ENCODE results near the gene CDK5R1. TPM values are rescaled to one million over a fixed set of nuclear protein-coding genes. Genes with fewer than 3 reads are reported as not detected.

Gene CDK5R1
- total and polyA plus RNA-seq, 2 donors (not counting 3 experiments of a cell fraction or from before 2014, with no cell fraction given) = 1.6 to 3.9 TPM

DNA sequence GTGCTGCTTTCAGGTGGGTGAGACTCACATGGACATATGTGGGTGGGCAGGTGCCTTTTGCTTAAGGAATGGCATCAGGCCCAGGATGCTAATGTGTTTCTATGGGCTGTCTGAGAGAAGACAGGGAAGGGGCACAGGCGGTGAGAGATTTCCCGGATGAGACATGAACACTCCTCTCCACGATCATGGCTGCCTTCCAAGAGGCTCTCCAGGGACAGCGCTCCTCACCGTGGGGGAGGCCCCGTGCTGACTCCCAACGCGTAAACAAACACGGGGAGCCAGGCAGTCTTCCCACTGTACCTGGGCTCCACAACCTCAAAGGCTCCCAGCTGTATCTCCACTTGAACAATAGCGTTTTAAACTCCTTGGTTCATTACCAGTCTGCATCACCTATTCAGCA, 42.8 kb downstream of the CDK5R1 start:
- no peak overlapping the region for H3K4me3 ChIP-seq (replicated peaks in 1 of 3; ENCODE audit: insufficient read depth in 1 of 3, low read depth in 1 of 3, low read length in 3 of 3)
- H3K4me1 ChIP-seq (ENCODE audit: control insufficient read depth, extremely low read depth, insufficient read depth, low read length) = no peaks in the 10 kb centered on the region
- no peak overlapping the region for H3K27ac ChIP-seq (ENCODE audit: insufficient read depth, low read depth, low read length)
- no peak overlapping the region for H3K4me2 ChIP-seq (ENCODE audit: insufficient read depth, low read length)
- H3K9me3 ChIP-seq (replicated peaks; ENCODE audit: control insufficient read depth, insufficient read depth, low read length) = no peaks in the 10 kb centered on the region
- TF ChIP-seq FOS (IDR thresholded peaks at IDR 0.05; ENCODE audit: borderline replicate concordance, insufficient read depth, low read length) = no peak
- TF ChIP-seq JUN (IDR thresholded peaks at IDR 0.05; ENCODE audit: borderline replicate concordance, insufficient read depth, insufficient read length, low read depth) = no peak
- TF ChIP-seq EZH2 (IDR thresholded peaks at IDR 0.05; ENCODE audit: borderline replicate concordance, low read depth, low read length, severe bottlenecking) = no peak
- TF ChIP-seq, protein P1, sequence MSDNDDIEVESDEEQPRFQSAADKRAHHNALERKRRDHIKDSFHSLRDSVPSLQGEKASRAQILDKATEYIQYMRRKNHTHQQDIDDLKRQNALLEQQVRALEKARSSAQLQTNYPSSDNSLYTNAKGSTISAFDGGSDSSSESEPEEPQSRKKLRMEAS (IDR thresholded peaks at IDR 0.05; ENCODE audit: insufficient read depth, insufficient read length) = no peak
- TF ChIP-seq, protein P2, sequence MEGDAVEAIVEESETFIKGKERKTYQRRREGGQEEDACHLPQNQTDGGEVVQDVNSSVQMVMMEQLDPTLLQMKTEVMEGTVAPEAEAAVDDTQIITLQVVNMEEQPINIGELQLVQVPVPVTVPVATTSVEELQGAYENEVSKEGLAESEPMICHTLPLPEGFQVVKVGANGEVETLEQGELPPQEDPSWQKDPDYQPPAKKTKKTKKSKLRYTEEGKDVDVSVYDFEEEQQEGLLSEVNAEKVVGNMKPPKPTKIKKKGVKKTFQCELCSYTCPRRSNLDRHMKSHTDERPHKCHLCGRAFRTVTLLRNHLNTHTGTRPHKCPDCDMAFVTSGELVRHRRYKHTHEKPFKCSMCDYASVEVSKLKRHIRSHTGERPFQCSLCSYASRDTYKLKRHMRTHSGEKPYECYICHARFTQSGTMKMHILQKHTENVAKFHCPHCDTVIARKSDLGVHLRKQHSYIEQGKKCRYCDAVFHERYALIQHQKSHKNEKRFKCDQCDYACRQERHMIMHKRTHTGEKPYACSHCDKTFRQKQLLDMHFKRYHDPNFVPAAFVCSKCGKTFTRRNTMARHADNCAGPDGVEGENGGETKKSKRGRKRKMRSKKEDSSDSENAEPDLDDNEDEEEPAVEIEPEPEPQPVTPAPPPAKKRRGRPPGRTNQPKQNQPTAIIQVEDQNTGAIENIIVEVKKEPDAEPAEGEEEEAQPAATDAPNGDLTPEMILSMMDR (IDR thresholded peaks at IDR 0.05; ENCODE audit: extremely low read depth in 1 of 2, insufficient read depth in 1 of 2, low read depth in 1 of 2, low read length in 2 of 2) = no peak
- no peak for TF ChIP-seq MYC (IDR thresholded peaks at IDR 0.05; ENCODE audit: low read depth, low read length)
- no peaks in the 10 kb centered on the region for H3K9me1 ChIP-seq (replicated peaks; ENCODE audit: control insufficient read depth, extremely low read depth, insufficient read depth, low read length)
- H3K9ac ChIP-seq (replicated peaks; ENCODE audit: extremely low read depth, insufficient read depth, low read length) = no peak overlapping the region
- CTCF ChIA-PET = no interaction called here
- FAIRE-seq (no peak), DNase-seq (ENCODE audit: low read depth, low spot score) (no peak)
- BruUV-seq (replicated peaks) = no TSS peak
- no peaks in the 10 kb centered on the region for H3K36me3 ChIP-seq (ENCODE audit: control insufficient read depth in 2 of 2, extremely low read depth in 1 of 2, insufficient read depth in 2 of 2, low read length in 2 of 2)
- POLR2A ChIA-PET = no interaction called here
- no peak overlapping the region for H2AFZ ChIP-seq (ENCODE audit: low read depth, low read length)
- no peaks in the 10 kb centered on the region for H3K79me2 ChIP-seq (ENCODE audit: control insufficient read depth, insufficient read depth, low read length)
- H3K27me3 ChIP-seq (ENCODE audit: control insufficient read depth in 2 of 2, insufficient read depth in 2 of 2, low read length in 2 of 2) = no peaks in the 10 kb centered on the region
- H4K20me1 ChIP-seq (replicated peaks; ENCODE audit: control insufficient read depth, extremely low read depth, insufficient read depth, low read length) = no peaks in the 10 kb centered on the region
- dilution Hi-C loops (cut with MboI; ENCODE audit: extremely low pct_ligation_motif_present, low sequenced_read_pairs) = no loop called here
- intact Hi-C loops (cut with micrococcal nuclease) = no loop called here

DNA sequence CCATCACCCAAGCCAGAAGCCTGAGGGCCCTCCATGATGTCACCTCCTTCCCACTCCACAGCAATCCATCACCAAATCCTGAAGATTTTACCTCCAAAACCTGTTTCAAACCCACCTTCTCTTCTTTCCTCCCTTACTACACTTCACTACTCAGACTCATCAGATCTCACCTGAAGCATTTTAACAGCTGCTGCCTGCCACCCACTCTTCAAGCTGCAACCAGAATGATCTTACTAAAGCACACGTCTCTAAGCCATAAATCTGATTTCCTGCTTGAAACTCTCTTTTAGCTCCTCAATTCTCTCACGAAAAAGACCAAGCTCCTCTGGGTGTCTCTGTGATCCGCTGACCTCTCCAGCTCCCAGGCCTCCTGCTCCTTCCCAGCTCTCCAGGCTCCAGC, 46.5 kb downstream of the CDK5R1 start:
- TF ChIP-seq FOS (IDR thresholded peaks at IDR 0.05; ENCODE audit: borderline replicate concordance, insufficient read depth, low read length) (no peak), EZH2 (IDR thresholded peaks at IDR 0.05; ENCODE audit: borderline replicate concordance, low read depth, low read length, severe bottlenecking) (no peak), MYC (IDR thresholded peaks at IDR 0.05; ENCODE audit: low read depth, low read length) (no peak), POLR2AphosphoS5 (IDR thresholded peaks at IDR 0.05; ENCODE audit: insufficient read depth, low read depth, low read length) (no peak), JUN (IDR thresholded peaks at IDR 0.05; ENCODE audit: borderline replicate concordance, insufficient read depth, insufficient read length, low read depth) (no peak)
- TF ChIP-seq, protein P1 (IDR thresholded peaks at IDR 0.05; ENCODE audit: insufficient read depth, insufficient read length) = no peak
- TF ChIP-seq, protein P2 (IDR thresholded peaks at IDR 0.05; ENCODE audit: extremely low read depth in 1 of 2, insufficient read depth in 1 of 2, low read depth in 1 of 2, low read length in 2 of 2) = no peak
- DNase-seq (ENCODE audit: low read depth, low spot score) (no peak), FAIRE-seq (peak; percentile 18)
- H3K4me2 ChIP-seq (ENCODE audit: insufficient read depth, low read length) = no peak overlapping the region
- H3K9me1 ChIP-seq (replicated peaks; ENCODE audit: control insufficient read depth, extremely low read depth, insufficient read depth, low read length) = no peaks in the 10 kb centered on the region
- H3K9me3 ChIP-seq (replicated peaks; ENCODE audit: control insufficient read depth, insufficient read depth, low read length) = no peaks in the 10 kb centered on the region
- no peak overlapping the region for H3K27ac ChIP-seq (ENCODE audit: insufficient read depth, low read depth, low read length)
- no TSS peak for BruUV-seq (replicated peaks)
- peaks cover 16% of the 10 kb centered on the region for H3K4me1 ChIP-seq (ENCODE audit: control insufficient read depth, extremely low read depth, insufficient read depth, low read length)
- H2AFZ ChIP-seq (ENCODE audit: low read depth, low read length) = no peak overlapping the region
- intact Hi-C loops (cut with micrococcal nuclease) = no loop called here
- H3K27me3 ChIP-seq (ENCODE audit: control insufficient read depth in 2 of 2, insufficient read depth in 2 of 2, low read length in 2 of 2) = no peaks in the 10 kb centered on the region
- dilution Hi-C loops (cut with MboI; ENCODE audit: extremely low pct_ligation_motif_present, low sequenced_read_pairs) = no loop called here
- H3K36me3 ChIP-seq (ENCODE audit: control insufficient read depth in 2 of 2, extremely low read depth in 1 of 2, insufficient read depth in 2 of 2, low read length in 2 of 2) = no peaks in the 10 kb centered on the region
- no peaks in the 10 kb centered on the region for H3K79me2 ChIP-seq (ENCODE audit: control insufficient read depth, insufficient read depth, low read length)
- H3K4me3 ChIP-seq (replicated peaks in 1 of 3; ENCODE audit: insufficient read depth in 1 of 3, low read depth in 1 of 3, low read length in 3 of 3) = no peak overlapping the region
- H4K20me1 ChIP-seq (replicated peaks; ENCODE audit: control insufficient read depth, extremely low read depth, insufficient read depth, low read length) = no peaks in the 10 kb centered on the region
- POLR2A ChIA-PET = no interaction called here
- CTCF ChIA-PET = no interaction called here
- H3K9ac ChIP-seq (replicated peaks; ENCODE audit: extremely low read depth, insufficient read depth, low read length) = no peak overlapping the region

Data from endothelial cell of umbilical vein (primary cell).